Hematopoietic multipotent progenitor cell treated with erythropoietin and hydrocortisone succinate and interleukin-3 and kit ligand, for 8 days (in vitro differentiated cells): Measurements from ENCODE around the gene LHFPL6.

Experiments used
- DNase-seq: peaks from one replicate; pipeline ENCODE4 v3.0.0-alpha.2; 2015

Gene LHFPL6

DNA sequence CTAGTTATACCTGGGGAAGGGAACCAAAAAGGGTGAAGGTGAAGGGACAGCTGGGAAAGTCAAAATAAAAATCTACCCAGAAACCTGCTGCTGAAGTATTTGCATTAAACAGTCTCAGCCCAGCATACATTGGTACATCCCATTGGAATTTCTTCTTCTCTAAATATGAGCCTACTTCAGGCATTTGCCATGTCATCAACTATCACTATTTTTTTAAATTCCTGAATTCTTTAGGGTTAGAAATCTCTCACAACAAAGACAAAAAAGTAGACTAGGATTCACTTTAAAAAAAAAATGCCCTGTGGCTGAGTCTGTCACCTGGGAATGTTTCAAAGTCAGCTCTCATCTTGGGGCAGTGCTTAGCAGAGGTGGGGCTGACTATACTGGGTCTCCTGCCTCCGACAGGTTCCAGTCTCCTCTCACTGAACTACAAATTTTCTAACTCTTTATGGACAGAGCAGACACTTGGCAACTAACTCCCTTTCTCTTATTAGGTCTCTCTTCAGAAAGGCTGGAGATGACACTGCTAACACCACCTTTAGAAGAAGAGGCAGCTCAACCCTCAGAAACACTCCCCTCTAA is 141.2 kb downstream of the LHFPL6 start:
- no peak for DNase-seq

GRCh38 chr13:39457274-39457673 is 145.7 kb downstream of the LHFPL6 start:
- no peak for DNase-seq

GRCh38 chr13:39455521-39456175 is 147.3 kb downstream of the LHFPL6 start:
- peak; percentile 20 for DNase-seq

- no peak for DNase-seq
Observed at GRCh38 chr13:39452834-39453233, 150.2 kb downstream of the LHFPL6 start.

DNA sequence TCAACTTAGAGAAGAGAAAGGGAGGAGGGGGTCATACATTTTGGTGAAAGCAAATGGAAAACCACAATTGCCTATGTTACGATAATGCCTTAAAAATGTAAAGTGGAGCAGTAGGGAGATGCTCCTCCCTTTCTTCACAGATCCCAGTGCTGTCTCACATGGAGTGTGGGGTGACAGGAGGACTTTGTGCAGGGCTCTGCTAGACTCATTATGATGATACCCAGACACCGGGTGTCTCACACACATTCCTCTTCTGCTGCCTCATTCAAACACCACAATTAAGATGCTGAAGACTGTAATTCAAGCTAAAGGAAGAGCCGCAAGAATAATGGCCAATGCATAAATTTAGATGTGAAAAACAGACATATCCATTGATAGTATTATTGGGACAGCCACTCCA is 150.6 kb downstream of the LHFPL6 start:
- DNase-seq, result no peak

DNA sequence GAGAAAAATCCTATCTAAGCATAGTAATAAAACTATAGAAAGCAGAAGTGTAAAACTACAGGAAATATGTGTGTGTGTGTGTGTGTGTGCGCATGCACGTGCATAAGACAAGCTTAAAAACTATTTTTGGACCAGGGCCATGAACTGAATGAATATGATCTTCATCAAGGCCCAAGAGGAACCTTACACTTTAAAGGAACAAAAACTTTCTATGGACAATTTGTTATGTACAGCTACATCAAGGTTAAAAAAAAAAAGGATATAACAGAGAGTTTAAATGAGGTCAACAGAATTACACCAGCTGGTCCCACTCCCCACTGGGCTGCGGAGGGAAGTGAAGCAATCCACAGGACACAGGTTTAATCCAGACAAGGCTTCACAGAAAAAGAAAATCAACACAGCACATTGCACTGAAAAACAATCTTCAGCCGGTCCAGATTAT is 151.1 kb downstream of the LHFPL6 start:
- DNase-seq, result peak; percentile 59

DNA sequence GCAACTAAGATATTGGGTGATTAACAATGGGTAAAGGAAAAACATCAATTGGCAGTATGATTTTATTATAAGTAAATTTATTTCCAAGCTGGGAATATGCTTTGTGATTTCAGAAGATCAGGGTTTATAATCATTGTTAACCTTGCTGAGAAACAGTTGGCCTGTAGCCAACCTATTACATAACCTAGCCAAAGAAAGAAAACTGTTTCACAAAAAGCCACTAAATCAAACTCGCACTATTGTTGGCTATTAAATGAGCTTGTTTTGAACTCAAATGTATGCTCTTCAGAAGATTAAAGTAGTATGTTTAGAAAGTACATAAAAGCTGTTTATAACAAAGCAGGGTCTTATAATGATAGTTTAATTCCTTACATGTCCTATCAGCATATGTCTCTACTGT is 151.7 kb downstream of the LHFPL6 start:
- DNase-seq, result peak; percentile 51

DNA sequence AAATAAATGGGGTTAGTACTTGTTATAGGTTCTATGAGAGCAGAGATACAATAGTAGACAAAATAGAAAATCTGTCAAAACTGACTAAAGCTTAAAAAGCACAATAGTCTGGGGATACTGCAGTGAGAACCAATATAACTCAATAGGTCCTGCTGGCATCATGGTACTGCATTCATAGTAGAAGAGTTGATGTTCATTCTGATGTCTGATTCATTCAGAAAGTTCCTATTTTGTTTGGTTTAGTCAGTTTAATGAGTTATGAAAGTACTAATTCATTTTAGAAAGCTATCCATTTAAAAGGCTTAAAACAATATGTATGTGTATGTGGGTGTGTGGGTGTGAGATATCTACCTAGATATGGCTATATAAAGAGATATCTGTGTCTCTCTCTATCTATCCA is 152.8 kb downstream of the LHFPL6 start:
- no peak for DNase-seq

GRCh38 chr13:39448834-39449233 is 154.2 kb downstream of the LHFPL6 start:
- DNase-seq, result no peak

GRCh38 chr13:39446865-39447264 is 156.1 kb downstream of the LHFPL6 start:
- DNase-seq, result no peak

DNA sequence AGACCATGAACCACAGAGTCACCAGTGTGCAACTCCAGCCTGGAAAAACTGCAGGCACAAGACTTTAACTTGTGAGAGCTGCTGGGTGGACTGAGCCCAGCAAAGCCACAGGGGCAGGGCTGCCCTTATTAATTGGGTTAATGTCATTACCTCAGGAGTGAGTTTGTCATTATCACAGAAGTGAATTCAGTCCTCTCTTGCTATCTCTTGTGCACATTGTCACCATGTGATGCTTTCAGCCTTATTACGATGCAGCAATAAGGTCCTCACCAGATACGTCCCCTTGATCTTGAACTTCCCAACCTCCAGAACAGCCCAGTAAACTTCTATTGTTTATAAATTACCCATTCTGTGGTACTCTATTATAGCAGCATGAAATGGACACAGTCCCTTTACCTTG is 158.1 kb downstream of the LHFPL6 start:
- DNase-seq, result peak; percentile 79

DNA sequence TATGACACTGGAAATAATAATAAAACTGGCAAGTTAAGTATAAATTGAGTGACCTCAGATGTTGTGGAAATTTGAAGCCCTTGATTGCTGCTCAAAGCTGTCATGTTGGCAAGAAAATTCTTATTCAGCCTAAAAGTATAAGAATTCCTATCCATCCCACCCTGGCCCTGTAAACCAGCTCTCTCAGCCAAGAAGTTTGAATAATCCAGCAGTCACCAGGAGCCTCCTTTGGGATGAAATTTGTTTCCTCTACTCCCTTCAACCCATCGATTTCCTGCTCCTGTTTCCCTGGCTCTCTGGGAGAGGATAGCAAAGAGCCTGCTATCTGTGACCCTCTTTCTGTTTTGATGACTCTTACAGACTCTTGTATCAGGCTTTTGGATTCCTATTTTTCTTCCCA is 169.3 kb downstream of the LHFPL6 start:
- DNase-seq, result no peak

GRCh38 chr13:39432196-39432595 is 170.8 kb downstream of the LHFPL6 start:
- DNase-seq, result no peak

- DNase-seq, result no peak
Observed at GRCh38 chr13:39422845-39423565, 180.0 kb downstream of the LHFPL6 start.

DNA sequence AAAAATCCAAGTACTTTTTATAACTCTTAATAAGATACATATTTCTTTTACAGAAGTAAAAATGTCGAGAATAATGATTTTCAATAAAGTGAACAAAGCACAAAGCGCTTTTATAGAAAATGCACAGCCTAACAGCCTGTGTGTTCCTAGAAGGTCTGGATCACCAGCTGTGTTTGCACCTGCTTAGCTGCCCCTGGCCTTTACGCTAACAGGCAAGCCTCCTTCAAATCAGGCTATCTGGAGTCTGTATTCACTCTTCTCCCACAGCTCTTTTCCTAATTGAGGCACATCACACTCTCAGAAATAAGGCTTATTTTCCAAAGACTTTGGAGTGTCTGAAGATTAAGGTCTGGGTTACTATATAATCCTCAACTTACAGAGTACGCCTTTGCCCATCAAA is 183.1 kb downstream of the LHFPL6 start:
- no peak for DNase-seq

- DNase-seq, result no peak
Observed at GRCh38 chr13:39419068-39419467, 183.9 kb downstream of the LHFPL6 start.

DNA sequence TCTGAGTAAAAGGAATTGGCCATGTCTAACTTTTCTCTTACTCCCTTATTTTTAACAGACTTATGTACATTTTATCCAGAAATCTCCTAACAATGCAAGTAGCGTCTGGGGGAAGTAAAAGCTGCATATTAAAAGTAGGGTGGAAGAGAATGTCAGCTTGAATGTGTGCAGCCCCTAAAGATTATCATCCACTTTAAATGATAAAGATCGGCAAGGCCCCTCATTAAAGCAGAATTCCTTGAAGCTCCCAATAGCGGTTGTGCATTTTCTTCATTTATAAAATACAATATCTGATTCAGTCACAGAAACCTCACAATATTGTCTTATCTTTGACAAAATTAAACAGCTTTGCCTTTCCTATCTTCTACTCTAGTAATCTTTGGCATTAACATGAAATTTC is 184.6 kb downstream of the LHFPL6 start:
- DNase-seq, result no peak

- no peak for DNase-seq
Observed at GRCh38 chr13:39417643-39418042, 185.3 kb downstream of the LHFPL6 start.

DNA sequence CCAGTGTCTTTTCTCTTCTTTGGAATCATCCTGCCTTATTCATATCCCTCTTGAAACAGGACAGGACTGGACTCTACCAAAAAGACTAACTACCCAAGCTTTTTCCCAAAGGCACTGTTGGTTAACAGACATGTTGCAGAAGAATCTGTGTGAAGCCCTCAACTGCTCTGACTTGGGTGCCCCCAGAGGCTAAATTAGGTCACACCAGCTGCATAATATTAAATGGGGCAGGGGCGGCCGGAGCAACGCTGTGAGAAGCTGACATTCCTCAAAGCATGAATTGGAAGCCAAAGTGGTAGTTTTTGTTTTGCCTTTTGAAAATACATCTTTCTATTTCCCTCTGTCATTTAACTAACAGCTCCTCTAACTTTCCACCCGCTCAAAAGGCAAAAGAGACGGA is 185.9 kb downstream of the LHFPL6 start:
- DNase-seq, result no peak

GRCh38 chr13:39415008-39415802 is 187.8 kb downstream of the LHFPL6 start:
- peak; percentile 65 for DNase-seq

DNA sequence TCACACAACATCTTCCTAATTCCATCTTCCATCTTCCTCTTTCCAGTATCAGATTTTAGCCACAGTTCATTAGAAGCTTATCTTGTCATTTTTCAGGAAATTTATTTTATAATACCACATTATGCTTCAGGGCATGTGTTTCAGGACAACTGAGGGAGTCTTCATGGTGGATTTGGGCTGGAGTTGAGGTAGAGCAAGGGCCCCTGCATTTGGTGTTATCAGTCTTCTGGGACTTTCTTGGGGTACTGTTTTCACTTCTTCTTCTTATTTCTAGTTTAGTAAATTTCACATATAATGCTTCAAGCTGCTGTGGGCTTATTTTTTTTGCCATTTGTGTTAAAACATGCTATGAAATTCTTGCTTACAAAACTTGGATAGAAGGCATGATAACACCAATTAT is 188.7 kb downstream of the LHFPL6 start:
- no peak for DNase-seq

GRCh38 chr13:39411511-39411910 is 191.5 kb downstream of the LHFPL6 start:
- DNase-seq, result no peak

DNA sequence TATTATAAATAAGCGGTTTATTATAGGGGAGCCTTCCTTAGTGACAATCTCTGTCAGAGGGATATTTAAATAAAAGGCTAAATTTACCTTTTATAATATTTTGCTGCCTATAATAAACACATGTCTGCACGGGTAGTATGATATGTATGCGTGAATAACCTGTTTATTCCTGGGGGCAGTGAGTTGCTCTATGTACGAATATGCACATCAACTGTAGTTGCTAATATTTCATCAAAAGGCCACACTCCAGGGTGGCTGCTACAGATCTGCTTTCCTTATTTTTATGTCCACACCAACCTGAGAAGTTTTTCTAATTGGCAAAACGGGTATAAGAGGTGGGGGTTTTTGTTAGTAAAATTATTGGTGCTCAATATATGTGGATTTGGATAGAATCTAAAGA is 192.0 kb downstream of the LHFPL6 start:
- DNase-seq, result no peak
